ENCODE measurements around the gene NTRK3.

NTRK3 gene

GRCh38 chr15:88246081-88246480 is 10.5 kb downstream of the NTRK3 start (continued):
- TF ChIP-seq ESRRG (CRISPR knock-in tag; IDR thresholded peaks at IDR 0.05) (no peak), ZFP3 (CRISPR knock-in tag; IDR thresholded peaks at IDR 0.05) (no peak), CSDC2 (CRISPR knock-in tag; IDR thresholded peaks at IDR 0.05) (no peak), OSR1 (CRISPR knock-in tag; IDR thresholded peaks at IDR 0.05) (no peak)

GRCh38 chr15:88243895-88244787 is 12.4 kb downstream of the NTRK3 start:
- no peak for TF ChIP-seq CSRNP3 (CRISPR knock-in tag; IDR thresholded peaks at IDR 0.05)
- no peak for TF ChIP-seq ZC3H10 (CRISPR knock-in tag; IDR thresholded peaks at IDR 0.05)
- TF ChIP-seq ARNTL (CRISPR knock-in tag; IDR thresholded peaks at IDR 0.05; ENCODE audit: borderline replicate concordance, low read depth) = no peak
- no peak for TF ChIP-seq SNAI2 (CRISPR knock-in tag; IDR thresholded peaks at IDR 0.05)
- no peak for TF ChIP-seq GLIS3 (CRISPR knock-in tag; IDR thresholded peaks at IDR 0.05)
- no peak for TF ChIP-seq ZNF70 (CRISPR knock-in tag; IDR thresholded peaks at IDR 0.05)
- no peak for TF ChIP-seq OSR1 (CRISPR knock-in tag; IDR thresholded peaks at IDR 0.05)
- TF ChIP-seq CSDC2 (CRISPR knock-in tag; IDR thresholded peaks at IDR 0.05) = no peak
- no peak for TF ChIP-seq ZNF565 (CRISPR knock-in tag; conservative IDR thresholded peaks at IDR 0.05; ENCODE audit: low read depth)
- TF ChIP-seq RARB (CRISPR knock-in tag; IDR thresholded peaks at IDR 0.05) = no peak
- TF ChIP-seq TSHZ2 (CRISPR knock-in tag; IDR thresholded peaks at IDR 0.05) = no peak
- no peak for TF ChIP-seq CREB5 (CRISPR knock-in tag; IDR thresholded peaks at IDR 0.05; ENCODE audit: low read depth)
- TF ChIP-seq ESRRG (CRISPR knock-in tag; IDR thresholded peaks at IDR 0.05) = no peak
- TF ChIP-seq TCF4 (CRISPR knock-in tag; IDR thresholded peaks at IDR 0.05; ENCODE audit: borderline replicate concordance) = no peak
- TF ChIP-seq ZFP30 (CRISPR knock-in tag; IDR thresholded peaks at IDR 0.05) = no peak
- TF ChIP-seq PATZ1 (CRISPR knock-in tag; IDR thresholded peaks at IDR 0.05; ENCODE audit: borderline replicate concordance) = no peak
- no peak for TF ChIP-seq ZFP3 (CRISPR knock-in tag; IDR thresholded peaks at IDR 0.05)
- no peak for TF ChIP-seq PPARA (CRISPR knock-in tag; IDR thresholded peaks at IDR 0.05; ENCODE audit: borderline replicate concordance)
- peak; percentile 43; the same call in 1 of the 3 replicates for ATAC-seq

- no peak for TF ChIP-seq RARB (CRISPR knock-in tag; IDR thresholded peaks at IDR 0.05)
- TF ChIP-seq ISL1 (CRISPR knock-in tag; IDR thresholded peaks at IDR 0.05) = no peak
- TF ChIP-seq CSDC2 (CRISPR knock-in tag; IDR thresholded peaks at IDR 0.05) = no peak
- no peak for TF ChIP-seq ZFP30 (CRISPR knock-in tag; IDR thresholded peaks at IDR 0.05)
- ATAC-seq = no peak
Observed at GRCh38 chr15:88242586-88243555, 13.7 kb downstream of the NTRK3 start.

Measured in SK-N-SH treated with all-trans-retinoic acid at 6 μM for 48 hours (cell line).